Measurements from ENCODE around the gene CANT1.

DNA sequence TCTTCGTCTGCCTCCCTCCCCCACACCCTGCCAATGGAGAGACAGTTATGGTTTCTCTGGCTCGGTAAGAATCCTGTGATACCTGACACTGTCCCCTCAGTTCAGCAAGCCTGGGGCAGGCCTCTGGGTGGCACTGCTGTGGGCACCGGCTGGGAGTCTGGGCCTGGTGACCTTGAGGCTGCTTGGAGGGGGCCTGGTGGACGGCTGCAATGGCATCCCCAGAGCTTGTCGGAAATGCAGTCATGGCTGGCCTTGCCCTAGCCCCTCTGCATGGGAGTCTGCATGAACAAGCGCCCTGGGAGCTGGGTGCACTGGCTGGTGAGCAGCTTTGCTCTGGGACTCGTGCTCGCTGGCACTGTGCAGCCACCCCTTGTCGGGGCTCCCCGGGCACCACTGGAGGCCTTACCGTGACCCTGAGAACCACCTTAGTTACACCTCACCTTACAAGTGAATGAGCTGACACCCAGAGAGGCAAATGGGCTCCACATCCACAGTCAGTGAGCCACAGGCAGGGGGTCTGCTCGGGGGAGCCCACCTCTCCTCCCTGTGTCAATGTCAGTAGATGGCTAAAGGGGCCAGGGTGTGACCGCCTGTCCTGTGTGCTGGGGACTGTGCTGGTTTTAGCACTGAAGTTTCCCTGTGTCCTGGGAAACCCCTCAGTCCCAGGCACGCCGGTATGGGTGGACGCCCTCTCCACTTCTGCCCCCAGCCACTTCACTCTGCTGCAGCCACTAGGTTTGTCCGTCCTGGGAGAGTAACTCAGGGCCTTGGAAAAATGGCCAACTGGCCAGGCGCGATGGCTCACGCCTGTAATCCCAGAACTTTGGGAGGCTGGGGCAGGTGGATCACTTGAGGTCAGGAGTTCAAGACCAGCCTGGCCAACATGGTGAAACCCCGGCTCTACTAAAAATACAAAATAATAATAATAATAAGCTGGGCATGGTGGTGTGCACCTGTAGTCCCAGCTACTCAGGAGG lies 31.3 kb downstream of the CANT1 start:
- TF ChIP-seq, protein P1, sequence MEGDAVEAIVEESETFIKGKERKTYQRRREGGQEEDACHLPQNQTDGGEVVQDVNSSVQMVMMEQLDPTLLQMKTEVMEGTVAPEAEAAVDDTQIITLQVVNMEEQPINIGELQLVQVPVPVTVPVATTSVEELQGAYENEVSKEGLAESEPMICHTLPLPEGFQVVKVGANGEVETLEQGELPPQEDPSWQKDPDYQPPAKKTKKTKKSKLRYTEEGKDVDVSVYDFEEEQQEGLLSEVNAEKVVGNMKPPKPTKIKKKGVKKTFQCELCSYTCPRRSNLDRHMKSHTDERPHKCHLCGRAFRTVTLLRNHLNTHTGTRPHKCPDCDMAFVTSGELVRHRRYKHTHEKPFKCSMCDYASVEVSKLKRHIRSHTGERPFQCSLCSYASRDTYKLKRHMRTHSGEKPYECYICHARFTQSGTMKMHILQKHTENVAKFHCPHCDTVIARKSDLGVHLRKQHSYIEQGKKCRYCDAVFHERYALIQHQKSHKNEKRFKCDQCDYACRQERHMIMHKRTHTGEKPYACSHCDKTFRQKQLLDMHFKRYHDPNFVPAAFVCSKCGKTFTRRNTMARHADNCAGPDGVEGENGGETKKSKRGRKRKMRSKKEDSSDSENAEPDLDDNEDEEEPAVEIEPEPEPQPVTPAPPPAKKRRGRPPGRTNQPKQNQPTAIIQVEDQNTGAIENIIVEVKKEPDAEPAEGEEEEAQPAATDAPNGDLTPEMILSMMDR (IDR thresholded peaks at IDR 0.05; ENCODE audit: low read depth, low read length, missing input control): no peak
- TF ChIP-seq TAF1 (conservative IDR thresholded peaks at IDR 0.05) (no peak), GABPA (IDR thresholded peaks at IDR 0.05 in 1 of 2, conservative IDR thresholded peaks at IDR 0.05 in 1 of 2) (no peak), EGR1 (IDR thresholded peaks at IDR 0.05; ENCODE audit: low read depth in 2 of 2) (no peak), JUND (IDR thresholded peaks at IDR 0.05) (no peak), NR2F2 (IDR thresholded peaks at IDR 0.05) (no peak), YY1 (IDR thresholded peaks at IDR 0.05) (no peak)
- TF ChIP-seq, protein P2, sequence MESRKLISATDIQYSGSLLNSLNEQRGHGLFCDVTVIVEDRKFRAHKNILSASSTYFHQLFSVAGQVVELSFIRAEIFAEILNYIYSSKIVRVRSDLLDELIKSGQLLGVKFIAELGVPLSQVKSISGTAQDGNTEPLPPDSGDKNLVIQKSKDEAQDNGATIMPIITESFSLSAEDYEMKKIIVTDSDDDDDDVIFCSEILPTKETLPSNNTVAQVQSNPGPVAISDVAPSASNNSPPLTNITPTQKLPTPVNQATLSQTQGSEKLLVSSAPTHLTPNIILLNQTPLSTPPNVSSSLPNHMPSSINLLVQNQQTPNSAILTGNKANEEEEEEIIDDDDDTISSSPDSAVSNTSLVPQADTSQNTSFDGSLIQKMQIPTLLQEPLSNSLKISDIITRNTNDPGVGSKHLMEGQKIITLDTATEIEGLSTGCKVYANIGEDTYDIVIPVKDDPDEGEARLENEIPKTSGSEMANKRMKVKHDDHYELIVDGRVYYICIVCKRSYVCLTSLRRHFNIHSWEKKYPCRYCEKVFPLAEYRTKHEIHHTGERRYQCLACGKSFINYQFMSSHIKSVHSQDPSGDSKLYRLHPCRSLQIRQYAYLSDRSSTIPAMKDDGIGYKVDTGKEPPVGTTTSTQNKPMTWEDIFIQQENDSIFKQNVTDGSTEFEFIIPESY (IDR thresholded peaks at IDR 0.05): no peak
- TF ChIP-seq, protein P3, sequence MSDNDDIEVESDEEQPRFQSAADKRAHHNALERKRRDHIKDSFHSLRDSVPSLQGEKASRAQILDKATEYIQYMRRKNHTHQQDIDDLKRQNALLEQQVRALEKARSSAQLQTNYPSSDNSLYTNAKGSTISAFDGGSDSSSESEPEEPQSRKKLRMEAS (IDR thresholded peaks at IDR 0.05): no peak
- TF ChIP-seq, protein P4, sequence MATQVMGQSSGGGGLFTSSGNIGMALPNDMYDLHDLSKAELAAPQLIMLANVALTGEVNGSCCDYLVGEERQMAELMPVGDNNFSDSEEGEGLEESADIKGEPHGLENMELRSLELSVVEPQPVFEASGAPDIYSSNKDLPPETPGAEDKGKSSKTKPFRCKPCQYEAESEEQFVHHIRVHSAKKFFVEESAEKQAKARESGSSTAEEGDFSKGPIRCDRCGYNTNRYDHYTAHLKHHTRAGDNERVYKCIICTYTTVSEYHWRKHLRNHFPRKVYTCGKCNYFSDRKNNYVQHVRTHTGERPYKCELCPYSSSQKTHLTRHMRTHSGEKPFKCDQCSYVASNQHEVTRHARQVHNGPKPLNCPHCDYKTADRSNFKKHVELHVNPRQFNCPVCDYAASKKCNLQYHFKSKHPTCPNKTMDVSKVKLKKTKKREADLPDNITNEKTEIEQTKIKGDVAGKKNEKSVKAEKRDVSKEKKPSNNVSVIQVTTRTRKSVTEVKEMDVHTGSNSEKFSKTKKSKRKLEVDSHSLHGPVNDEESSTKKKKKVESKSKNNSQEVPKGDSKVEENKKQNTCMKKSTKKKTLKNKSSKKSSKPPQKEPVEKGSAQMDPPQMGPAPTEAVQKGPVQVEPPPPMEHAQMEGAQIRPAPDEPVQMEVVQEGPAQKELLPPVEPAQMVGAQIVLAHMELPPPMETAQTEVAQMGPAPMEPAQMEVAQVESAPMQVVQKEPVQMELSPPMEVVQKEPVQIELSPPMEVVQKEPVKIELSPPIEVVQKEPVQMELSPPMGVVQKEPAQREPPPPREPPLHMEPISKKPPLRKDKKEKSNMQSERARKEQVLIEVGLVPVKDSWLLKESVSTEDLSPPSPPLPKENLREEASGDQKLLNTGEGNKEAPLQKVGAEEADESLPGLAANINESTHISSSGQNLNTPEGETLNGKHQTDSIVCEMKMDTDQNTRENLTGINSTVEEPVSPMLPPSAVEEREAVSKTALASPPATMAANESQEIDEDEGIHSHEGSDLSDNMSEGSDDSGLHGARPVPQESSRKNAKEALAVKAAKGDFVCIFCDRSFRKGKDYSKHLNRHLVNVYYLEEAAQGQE (IDR thresholded peaks at IDR 0.05): no peak
- TF ChIP-seq, protein P5, sequence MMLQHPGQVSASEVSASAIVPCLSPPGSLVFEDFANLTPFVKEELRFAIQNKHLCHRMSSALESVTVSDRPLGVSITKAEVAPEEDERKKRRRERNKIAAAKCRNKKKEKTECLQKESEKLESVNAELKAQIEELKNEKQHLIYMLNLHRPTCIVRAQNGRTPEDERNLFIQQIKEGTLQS (IDR thresholded peaks at IDR 0.05): no peak

Data from liver (tissue), 3 donors.